ENCODE results near the gene SIRT6. TPM values are rescaled to one million over a fixed set of nuclear protein-coding genes. Genes with fewer than 3 reads are reported as not detected.
"Not testable (repeated sequence)": the region's sequence is repeated elsewhere in the genome, so short reads cannot be mapped to it uniquely, and the experiment has no call there.

SIRT6 gene
- polyA plus RNA-seq, 3 donors: 0.57 to 50.3 (median 1.2) TPM

DNA sequence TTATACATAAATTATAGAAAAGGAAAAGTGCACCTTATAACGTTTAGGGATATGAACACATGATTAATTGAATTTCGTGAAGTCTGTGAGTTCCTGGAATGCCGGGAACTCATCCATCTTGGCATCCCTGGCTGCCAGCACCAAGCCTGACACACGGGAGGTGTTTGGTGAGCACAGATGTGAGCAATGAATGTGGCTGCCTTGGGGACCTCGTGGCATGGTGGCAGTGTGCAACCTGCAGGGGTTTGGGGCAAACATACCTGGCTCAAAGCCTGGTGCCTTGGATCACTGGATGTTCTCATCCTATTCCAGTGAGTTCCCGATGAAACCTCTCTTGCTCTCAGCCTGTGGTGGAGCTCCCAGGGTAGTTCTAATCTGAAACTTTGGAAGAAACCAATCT lies 48.0 kb downstream of the SIRT6 start:
- H3K9ac ChIP-seq (ENCODE audit: insufficient read depth, low read length, poor library complexity, severe bottlenecking): no peak overlapping the region
- H3K4me3 ChIP-seq (replicated peaks in 1 of 3; ENCODE audit: low read depth in 2 of 3, low read length in 3 of 3): no peak overlapping the region
- peaks cover 0 to 2% of the 10 kb centered on the region in 2 donors for H3K27me3 ChIP-seq (ENCODE audit: control insufficient read depth in 2 of 2, insufficient read depth in 2 of 2, low read length in 2 of 2)
- no peaks in the 10 kb centered on the region for H3K36me3 Mint-ChIP-seq
- no peak overlapping the region for H3K4me3 Mint-ChIP-seq
- no peak overlapping the region for H2AFZ ChIP-seq (ENCODE audit: insufficient read depth, low read depth, low read length, poor library complexity, severe bottlenecking)
- H3K79me2 ChIP-seq (ENCODE audit: insufficient read depth, low read length): no peaks in the 10 kb centered on the region
- H3K9me3 ChIP-seq (replicated peaks in 1 of 2; ENCODE audit: control insufficient read depth in 1 of 2, insufficient read depth in 1 of 2, low read length in 2 of 2): no peaks in the 10 kb centered on the region
- 67% methylated on average over 6 of the region's 6 CpGs for WGBS (ENCODE audit: insufficient coverage)
- H3K4me1 Mint-ChIP-seq: no peaks in the 10 kb centered on the region
- peaks cover 0 to 4% (median 0%) of the 10 kb centered on the region in 7 donors for H3K9me3 Mint-ChIP-seq
- H3K4me2 ChIP-seq (replicated peaks; ENCODE audit: extremely low read depth, low read length, poor library complexity, severe bottlenecking): no peak overlapping the region
- H4K20me1 ChIP-seq (ENCODE audit: insufficient read depth, low read length): no peaks in the 10 kb centered on the region
- no peaks in the 10 kb centered on the region for H3K4me1 ChIP-seq (ENCODE audit: control insufficient read depth in 1 of 2, insufficient read depth in 2 of 2, low read length in 2 of 2)
- H3K36me3 ChIP-seq (replicated peaks in 1 of 2; ENCODE audit: control insufficient read depth in 1 of 2, insufficient read depth in 2 of 2, low read length in 2 of 2): no peaks in the 10 kb centered on the region
- H3K27me3 Mint-ChIP-seq (ENCODE audit: low read depth in 3 of 3): peaks cover 8 to 16% (median 12%) of the 10 kb centered on the region in 3 donors
- no peak overlapping the region for H3K27ac ChIP-seq (ENCODE audit: low read depth in 1 of 2, low read length in 2 of 2)
- intact Hi-C loops (cut with micrococcal nuclease): no loop called here
- TF ChIP-seq, protein P1, sequence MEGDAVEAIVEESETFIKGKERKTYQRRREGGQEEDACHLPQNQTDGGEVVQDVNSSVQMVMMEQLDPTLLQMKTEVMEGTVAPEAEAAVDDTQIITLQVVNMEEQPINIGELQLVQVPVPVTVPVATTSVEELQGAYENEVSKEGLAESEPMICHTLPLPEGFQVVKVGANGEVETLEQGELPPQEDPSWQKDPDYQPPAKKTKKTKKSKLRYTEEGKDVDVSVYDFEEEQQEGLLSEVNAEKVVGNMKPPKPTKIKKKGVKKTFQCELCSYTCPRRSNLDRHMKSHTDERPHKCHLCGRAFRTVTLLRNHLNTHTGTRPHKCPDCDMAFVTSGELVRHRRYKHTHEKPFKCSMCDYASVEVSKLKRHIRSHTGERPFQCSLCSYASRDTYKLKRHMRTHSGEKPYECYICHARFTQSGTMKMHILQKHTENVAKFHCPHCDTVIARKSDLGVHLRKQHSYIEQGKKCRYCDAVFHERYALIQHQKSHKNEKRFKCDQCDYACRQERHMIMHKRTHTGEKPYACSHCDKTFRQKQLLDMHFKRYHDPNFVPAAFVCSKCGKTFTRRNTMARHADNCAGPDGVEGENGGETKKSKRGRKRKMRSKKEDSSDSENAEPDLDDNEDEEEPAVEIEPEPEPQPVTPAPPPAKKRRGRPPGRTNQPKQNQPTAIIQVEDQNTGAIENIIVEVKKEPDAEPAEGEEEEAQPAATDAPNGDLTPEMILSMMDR (IDR thresholded peaks at IDR 0.05): no peak
- DNase-seq: no peak
- H3K27ac Mint-ChIP-seq: no peak overlapping the region

DNA sequence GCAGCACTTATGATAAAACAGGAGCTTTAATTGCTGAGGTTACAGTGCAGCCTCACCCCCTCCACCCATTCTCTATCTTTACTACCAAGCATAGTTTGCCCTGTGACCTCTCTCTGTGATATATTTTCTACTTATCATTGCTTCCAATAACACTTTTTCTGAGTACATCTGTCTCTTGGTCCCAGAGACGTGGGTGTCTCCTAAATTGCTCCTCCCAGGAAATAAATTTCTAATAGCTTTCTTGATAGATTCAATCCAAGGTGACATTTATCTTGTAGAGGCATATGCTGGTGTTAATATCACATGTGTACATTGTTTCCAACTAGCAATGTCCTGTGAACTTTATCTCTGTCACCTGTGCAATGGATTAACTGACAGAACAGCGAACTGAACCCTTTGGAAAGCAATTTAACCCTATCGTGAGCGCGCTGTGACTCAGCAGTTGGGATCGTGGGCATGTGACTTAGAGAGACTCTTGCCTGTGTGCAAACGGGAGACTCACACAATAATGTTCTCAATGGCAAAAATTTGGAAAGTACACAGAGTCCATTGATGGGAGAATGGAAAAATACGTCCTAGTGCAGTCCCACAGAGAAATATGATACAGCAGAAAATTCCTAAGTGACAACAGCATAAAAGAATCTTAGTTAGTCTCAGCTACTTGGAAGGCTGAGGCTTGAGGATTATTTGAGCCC lies 51.5 kb downstream of the SIRT6 start:
- Mint-ChIP-seq H3K27me3 (ENCODE audit: low read depth in 3 of 3) (peaks cover 6 to 15% (median 10%) of the 10 kb centered on the region in 3 donors), H3K27ac (no peak overlapping the region), H3K4me3 (no peak overlapping the region), H3K36me3 (no peaks in the 10 kb centered on the region), H3K9me3 (no peaks in the 10 kb centered on the region), H3K4me1 (no peaks in the 10 kb centered on the region)
- WGBS (ENCODE audit: insufficient coverage): 54% methylated on average over 6 of the region's 8 CpGs
- Histone ChIP-seq H3K9me3 (replicated peaks in 1 of 2; ENCODE audit: control insufficient read depth in 1 of 2, insufficient read depth in 1 of 2, low read length in 2 of 2) (no peaks in the 10 kb centered on the region), H2AFZ (ENCODE audit: insufficient read depth, low read depth, low read length, poor library complexity, severe bottlenecking) (no peak overlapping the region), H3K36me3 (replicated peaks in 1 of 2; ENCODE audit: control insufficient read depth in 1 of 2, insufficient read depth in 2 of 2, low read length in 2 of 2) (no peaks in the 10 kb centered on the region), H4K20me1 (ENCODE audit: insufficient read depth, low read length) (no peaks in the 10 kb centered on the region), H3K79me2 (ENCODE audit: insufficient read depth, low read length) (no peaks in the 10 kb centered on the region), H3K9ac (ENCODE audit: insufficient read depth, low read length, poor library complexity, severe bottlenecking) (no peak overlapping the region), H3K27ac (ENCODE audit: low read depth in 1 of 2, low read length in 2 of 2) (no peak overlapping the region), H3K4me1 (ENCODE audit: control insufficient read depth in 1 of 2, insufficient read depth in 2 of 2, low read length in 2 of 2) (no peaks in the 10 kb centered on the region), H3K27me3 (ENCODE audit: control insufficient read depth in 2 of 2, insufficient read depth in 2 of 2, low read length in 2 of 2) (peaks cover 0 to 2% of the 10 kb centered on the region in 2 donors), H3K4me3 (replicated peaks in 1 of 3; ENCODE audit: low read depth in 2 of 3, low read length in 3 of 3) (no peak overlapping the region), H3K4me2 (replicated peaks; ENCODE audit: extremely low read depth, low read length, poor library complexity, severe bottlenecking) (no peak overlapping the region)
- TF ChIP-seq, protein P1 (IDR thresholded peaks at IDR 0.05): no peak
- intact Hi-C loops (cut with micrococcal nuclease): no loop called here
- DNase-seq: no peak

DNA sequence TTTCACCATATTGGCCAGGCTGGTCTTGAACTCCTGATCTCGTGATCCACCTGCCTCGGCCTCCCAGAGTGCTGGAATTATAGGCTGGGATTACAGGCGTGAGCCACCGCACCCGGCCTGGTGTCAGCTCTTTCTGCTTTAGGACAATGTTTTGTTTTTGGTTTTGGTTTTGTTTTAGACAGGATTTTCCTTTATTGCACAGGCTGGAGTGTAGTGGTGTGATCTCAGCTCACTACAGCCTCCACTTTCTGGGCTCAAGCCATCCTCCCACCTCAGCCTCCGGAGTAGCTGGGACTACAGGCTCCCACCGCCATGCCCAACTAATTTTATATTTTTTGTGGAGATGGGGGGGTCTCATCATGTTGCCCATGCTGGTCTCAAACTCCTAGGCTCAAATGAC lies 53.3 kb downstream of the SIRT6 start:
- H3K27ac Mint-ChIP-seq: peak overlapping the region in 1 of 7 donors; percentile 30
- H3K4me3 Mint-ChIP-seq; H3K36me3 ChIP-seq (replicated peaks in 1 of 2; ENCODE audit: control insufficient read depth in 1 of 2, insufficient read depth in 2 of 2, low read length in 2 of 2); H4K20me1 ChIP-seq (ENCODE audit: insufficient read depth, low read length); H3K4me1 Mint-ChIP-seq; H3K9me3 ChIP-seq (replicated peaks in 1 of 2; ENCODE audit: control insufficient read depth in 1 of 2, insufficient read depth in 1 of 2, low read length in 2 of 2); H3K4me3 ChIP-seq (replicated peaks in 1 of 3; ENCODE audit: low read depth in 2 of 3, low read length in 3 of 3); H3K27ac ChIP-seq (ENCODE audit: low read depth in 1 of 2, low read length in 2 of 2); H3K79me2 ChIP-seq (ENCODE audit: insufficient read depth, low read length); H3K27me3 ChIP-seq (ENCODE audit: control insufficient read depth in 2 of 2, insufficient read depth in 2 of 2, low read length in 2 of 2); H3K36me3 Mint-ChIP-seq; H3K9me3 Mint-ChIP-seq; H2AFZ ChIP-seq (ENCODE audit: insufficient read depth, low read depth, low read length, poor library complexity, severe bottlenecking); H3K4me2 ChIP-seq (replicated peaks; ENCODE audit: extremely low read depth, low read length, poor library complexity, severe bottlenecking); H3K9ac ChIP-seq (ENCODE audit: insufficient read depth, low read length, poor library complexity, severe bottlenecking); H3K4me1 ChIP-seq (ENCODE audit: control insufficient read depth in 1 of 2, insufficient read depth in 2 of 2, low read length in 2 of 2); DNase-seq: not testable (repeated sequence)
- intact Hi-C loops (cut with micrococcal nuclease): loop anchor here in 1 of 2 donors (10.0 kb wide), 1 partner anchor 124 kb away; the partner anchor contains the start of gene PIAS4
- 86% methylated on average over 2 of the region's 7 CpGs for WGBS (ENCODE audit: insufficient coverage)
- H3K27me3 Mint-ChIP-seq (ENCODE audit: low read depth in 3 of 3): peaks cover 6 to 14% (median 9%) of the 10 kb centered on the region in 3 donors

Data from CD14-positive monocyte (primary cell).